Calu3 (cell line): ENCODE measurements around the gene RAB6B. TPM values are rescaled to one million over a fixed set of nuclear protein-coding genes. Genes with fewer than 3 reads are reported as not detected.

ENCODE experiments used
- BruUV-seq: library from RNA; stranded (reverse); fragments of 400-500 nt; replicated peaks from 2 replicates; lab custom pipeline; 2021; lab: Mats Ljungman, UMichigan
- CTCF ChIA-PET: fragments of 300-600 bp; sonication (Branson Sonifier 250); formaldehyde crosslinking; loops from one replicate; lab custom pipeline; 2022; ENCODE audit warnings: antibody characterized with exemption; lab: Charles Lee
- DNase-seq: peaks from one replicate; pipeline ENCODE4 v3.0.0; 2022
- H3K27ac Mint-ChIP-seq: one replicate; pipeline ENCODE4 v1.8.0; 2022; ENCODE audit warnings: mixed read lengths; ENCODE audit not compliant: unreplicated experiment
- H3K27me3 Mint-ChIP-seq: one replicate; pipeline ENCODE4 v1.8.0; 2022; ENCODE audit warnings: mixed read lengths; ENCODE audit not compliant: unreplicated experiment
- H3K36me3 Mint-ChIP-seq: one replicate; pipeline ENCODE4 v1.8.0; 2022; ENCODE audit warnings: mild to moderate bottlenecking, moderate library complexity, mixed read lengths; ENCODE audit not compliant: insufficient read depth, unreplicated experiment
- H3K4me1 Mint-ChIP-seq: one replicate; pipeline ENCODE4 v1.8.0; 2022; ENCODE audit warnings: mild to moderate bottlenecking, low read depth, mixed read lengths; ENCODE audit not compliant: unreplicated experiment
- H3K4me3 Mint-ChIP-seq: one replicate; pipeline ENCODE4 v1.8.0; 2022; ENCODE audit warnings: mild to moderate bottlenecking, low read depth, moderate library complexity, mixed read lengths; ENCODE audit not compliant: unreplicated experiment
- H3K9me3 Mint-ChIP-seq: one replicate; pipeline ENCODE4 v1.8.0; 2022; ENCODE audit warnings: low read depth, mixed read lengths; ENCODE audit not compliant: unreplicated experiment
- intact Hi-C: fragments of 100-400 bp; cut with micrococcal nuclease; formaldehyde crosslinking; loops from one replicate; pipeline ENCODE4 v1.10.0; 2022; ENCODE audit not compliant: unreplicated experiment
- total RNA-seq: library from RNA; stranded (reverse); gene quantifications from 2 replicates; pipeline ENCODE4 v1.2.3, GENCODE V29; 2022
- TF ChIP-seq, protein P1 (sequence below): fragments of 200-600 bp; IDR thresholded peaks from one replicate; pipeline ENCODE4 v1.8.0; 2022; ENCODE audit warnings: antibody characterized with exemption; ENCODE audit not compliant: unreplicated experiment

RAB6B gene
- total RNA-seq, 1 experiment from 2014 or later, result 0.85 TPM

DNA sequence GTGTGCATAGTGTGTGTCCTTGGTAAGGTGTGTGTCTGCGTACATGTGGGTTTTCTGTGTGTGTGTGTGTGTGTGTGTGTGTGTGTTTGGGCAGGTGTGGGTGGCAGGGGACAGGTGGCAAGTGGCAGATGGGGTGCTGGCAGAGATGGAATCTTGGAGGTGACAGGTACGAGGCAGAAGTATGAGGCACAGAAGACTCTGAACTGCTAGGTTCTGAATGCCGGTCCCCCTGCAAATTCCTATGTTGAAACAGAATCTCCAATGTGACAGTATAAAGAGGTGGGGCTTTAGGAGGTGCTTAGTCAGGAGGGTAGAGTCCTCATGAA, 60.3 kb downstream of the RAB6B start:
- H3K9me3 Mint-ChIP-seq, result no peaks in the 10 kb centered on the region
- no peaks in the 10 kb centered on the region for H3K4me1 Mint-ChIP-seq
- H3K27ac Mint-ChIP-seq, result no peak overlapping the region
- H3K36me3 Mint-ChIP-seq, result no peaks in the 10 kb centered on the region
- BruUV-seq, result no TSS peak
- no peak overlapping the region for H3K4me3 Mint-ChIP-seq
- CTCF ChIA-PET, result no interaction called here
- peaks cover 30% of the 10 kb centered on the region for H3K27me3 Mint-ChIP-seq
- intact Hi-C loops, result no loop called here
- DNase-seq, result no peak
- TF ChIP-seq, protein P1, sequence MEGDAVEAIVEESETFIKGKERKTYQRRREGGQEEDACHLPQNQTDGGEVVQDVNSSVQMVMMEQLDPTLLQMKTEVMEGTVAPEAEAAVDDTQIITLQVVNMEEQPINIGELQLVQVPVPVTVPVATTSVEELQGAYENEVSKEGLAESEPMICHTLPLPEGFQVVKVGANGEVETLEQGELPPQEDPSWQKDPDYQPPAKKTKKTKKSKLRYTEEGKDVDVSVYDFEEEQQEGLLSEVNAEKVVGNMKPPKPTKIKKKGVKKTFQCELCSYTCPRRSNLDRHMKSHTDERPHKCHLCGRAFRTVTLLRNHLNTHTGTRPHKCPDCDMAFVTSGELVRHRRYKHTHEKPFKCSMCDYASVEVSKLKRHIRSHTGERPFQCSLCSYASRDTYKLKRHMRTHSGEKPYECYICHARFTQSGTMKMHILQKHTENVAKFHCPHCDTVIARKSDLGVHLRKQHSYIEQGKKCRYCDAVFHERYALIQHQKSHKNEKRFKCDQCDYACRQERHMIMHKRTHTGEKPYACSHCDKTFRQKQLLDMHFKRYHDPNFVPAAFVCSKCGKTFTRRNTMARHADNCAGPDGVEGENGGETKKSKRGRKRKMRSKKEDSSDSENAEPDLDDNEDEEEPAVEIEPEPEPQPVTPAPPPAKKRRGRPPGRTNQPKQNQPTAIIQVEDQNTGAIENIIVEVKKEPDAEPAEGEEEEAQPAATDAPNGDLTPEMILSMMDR, result no peak

DNA sequence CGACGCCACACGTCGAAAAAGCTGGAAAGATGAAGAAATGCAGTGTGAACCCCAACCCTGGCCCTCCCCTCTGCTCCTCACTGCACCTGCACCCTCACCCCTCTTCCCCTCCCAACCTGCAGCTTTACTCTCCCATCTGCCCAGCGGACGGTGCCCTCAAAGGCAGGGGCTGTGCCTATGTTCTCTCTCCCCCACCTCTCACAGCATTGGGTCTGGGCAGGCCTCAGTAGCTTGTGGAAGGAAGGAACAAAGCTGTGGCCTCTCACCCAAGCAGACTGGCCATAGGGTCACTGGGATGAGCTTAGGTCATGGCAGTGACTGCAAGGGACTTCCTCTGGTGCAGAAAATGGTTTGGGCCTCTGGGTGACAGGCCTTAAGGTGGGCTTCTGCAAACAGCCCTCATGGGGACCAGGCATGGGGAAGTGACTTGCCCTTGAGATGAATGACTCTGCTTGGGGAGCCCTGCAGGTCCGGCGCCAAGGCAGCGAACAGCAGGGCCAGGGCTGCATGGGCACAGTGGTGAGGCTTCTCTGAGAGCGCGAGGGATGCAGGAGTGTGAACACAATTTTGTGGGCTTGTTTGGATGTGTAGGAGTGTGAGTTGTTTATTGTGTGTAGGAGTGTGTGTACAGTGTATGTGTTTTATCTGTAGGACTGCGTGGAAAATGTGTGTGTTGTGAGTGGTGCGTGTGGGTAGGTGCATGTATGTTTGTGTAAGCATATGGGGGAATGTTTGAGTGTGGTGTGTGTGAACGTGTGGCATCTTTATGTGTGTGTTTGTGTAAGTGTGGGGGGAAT, 60.9 kb downstream of the RAB6B start:
- Mint-ChIP-seq H3K27me3 (peaks cover 30% of the 10 kb centered on the region), H3K36me3 (no peaks in the 10 kb centered on the region), H3K4me1 (no peaks in the 10 kb centered on the region), H3K27ac (no peak overlapping the region), H3K9me3 (no peaks in the 10 kb centered on the region), H3K4me3 (no peak overlapping the region)
- intact Hi-C loops, result no loop called here
- TF ChIP-seq, protein P1, result no peak
- CTCF ChIA-PET, result no interaction called here
- no peak for DNase-seq
- no TSS peak for BruUV-seq

DNA sequence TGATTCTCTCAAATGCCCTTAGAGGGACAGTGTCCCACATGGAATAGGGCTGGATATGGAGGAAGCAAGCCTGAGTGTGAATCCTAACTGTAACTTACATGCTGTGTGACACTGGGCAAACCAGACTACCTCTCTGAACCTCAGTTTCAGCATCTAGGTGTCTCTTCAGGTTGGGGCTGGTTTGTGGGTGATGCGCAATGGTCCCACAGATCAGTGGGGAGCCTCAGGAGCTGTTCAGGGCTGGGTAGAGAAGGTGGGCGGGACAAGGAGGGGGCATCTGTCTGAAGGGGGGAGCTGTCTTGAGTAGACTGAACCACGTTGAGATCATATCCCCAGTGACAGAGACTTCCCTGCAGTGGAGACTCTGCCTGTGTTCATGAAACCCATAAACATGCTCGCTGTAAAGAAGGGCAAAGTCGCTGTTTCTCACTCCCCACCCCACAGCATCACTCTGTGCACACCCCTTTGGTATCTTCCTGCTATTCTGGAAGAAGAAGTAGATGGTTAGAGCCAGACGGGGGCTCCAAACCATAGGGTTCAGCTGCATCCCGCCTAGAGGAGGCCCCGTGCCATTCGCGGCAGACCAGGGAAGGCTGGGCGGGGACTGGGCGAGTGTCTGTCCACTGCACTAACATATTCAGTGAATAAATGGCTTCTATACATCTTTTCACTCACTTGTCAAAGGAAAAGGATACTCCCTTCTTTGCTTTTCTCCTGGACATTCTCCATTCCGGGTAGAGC, 61.6 kb downstream of the RAB6B start:
- TF ChIP-seq, protein P1, result no peak
- no TSS peak for BruUV-seq
- CTCF ChIA-PET, result interaction anchor here (0.6 kb wide), 1 partner anchor 177 kb away, joined by 4 read pairs; no protein-coding TSS in a partner anchor
- no peaks in the 10 kb centered on the region for H3K4me1 Mint-ChIP-seq
- no peaks in the 10 kb centered on the region for H3K9me3 Mint-ChIP-seq
- DNase-seq, result no peak
- H3K36me3 Mint-ChIP-seq, result no peaks in the 10 kb centered on the region
- intact Hi-C loops, result no loop called here
- H3K27ac Mint-ChIP-seq, result no peak overlapping the region
- peaks cover 31% of the 10 kb centered on the region for H3K27me3 Mint-ChIP-seq
- H3K4me3 Mint-ChIP-seq, result no peak overlapping the region

DNA sequence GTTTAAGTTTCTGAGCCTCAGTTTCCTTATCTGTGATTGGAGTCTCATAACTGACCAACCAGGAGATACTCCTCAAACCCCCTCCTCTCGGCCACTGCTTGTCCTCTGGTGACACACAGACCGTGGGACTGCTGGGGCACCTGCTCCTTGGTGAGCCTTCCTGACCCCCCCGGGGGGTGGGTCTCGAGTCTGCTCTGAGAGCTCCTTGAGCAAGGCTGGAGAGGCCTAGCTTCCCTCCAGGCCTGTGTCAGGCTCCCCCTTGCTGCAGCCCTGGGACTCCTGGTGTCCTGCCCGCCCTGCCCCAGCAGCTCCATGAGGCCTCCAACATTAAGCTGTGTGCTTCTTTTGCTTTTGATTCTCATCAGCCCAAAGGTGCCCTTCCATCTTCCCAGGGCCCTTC, 62.4 kb downstream of the RAB6B start:
- Mint-ChIP-seq H3K4me3 (no peak overlapping the region), H3K4me1 (no peaks in the 10 kb centered on the region), H3K36me3 (no peaks in the 10 kb centered on the region), H3K27me3 (peaks cover 34% of the 10 kb centered on the region), H3K9me3 (no peaks in the 10 kb centered on the region), H3K27ac (no peak overlapping the region)
- intact Hi-C loops, result no loop called here
- no TSS peak for BruUV-seq
- DNase-seq, result no peak
- TF ChIP-seq, protein P1, result no peak
- CTCF ChIA-PET, result interaction anchor here (0.6 kb wide), 1 partner anchor 176 kb away, joined by 4 read pairs; no protein-coding TSS in a partner anchor
